ENCODE data around the gene NEK4. TPM values are rescaled to one million over a fixed set of nuclear protein-coding genes. Genes with fewer than 3 reads are reported as not detected.
A peak's percentile ranks its signal among the peaks of the same experiment; 100 is the strongest.
"Not testable (repeated sequence)": the region's sequence is repeated elsewhere in the genome, so short reads cannot be mapped to it uniquely, and the experiment has no call there.

Gene NEK4
- total RNA-seq, 2 donors from 2014 or later = 10.1 to 73.2 TPM

DNA sequence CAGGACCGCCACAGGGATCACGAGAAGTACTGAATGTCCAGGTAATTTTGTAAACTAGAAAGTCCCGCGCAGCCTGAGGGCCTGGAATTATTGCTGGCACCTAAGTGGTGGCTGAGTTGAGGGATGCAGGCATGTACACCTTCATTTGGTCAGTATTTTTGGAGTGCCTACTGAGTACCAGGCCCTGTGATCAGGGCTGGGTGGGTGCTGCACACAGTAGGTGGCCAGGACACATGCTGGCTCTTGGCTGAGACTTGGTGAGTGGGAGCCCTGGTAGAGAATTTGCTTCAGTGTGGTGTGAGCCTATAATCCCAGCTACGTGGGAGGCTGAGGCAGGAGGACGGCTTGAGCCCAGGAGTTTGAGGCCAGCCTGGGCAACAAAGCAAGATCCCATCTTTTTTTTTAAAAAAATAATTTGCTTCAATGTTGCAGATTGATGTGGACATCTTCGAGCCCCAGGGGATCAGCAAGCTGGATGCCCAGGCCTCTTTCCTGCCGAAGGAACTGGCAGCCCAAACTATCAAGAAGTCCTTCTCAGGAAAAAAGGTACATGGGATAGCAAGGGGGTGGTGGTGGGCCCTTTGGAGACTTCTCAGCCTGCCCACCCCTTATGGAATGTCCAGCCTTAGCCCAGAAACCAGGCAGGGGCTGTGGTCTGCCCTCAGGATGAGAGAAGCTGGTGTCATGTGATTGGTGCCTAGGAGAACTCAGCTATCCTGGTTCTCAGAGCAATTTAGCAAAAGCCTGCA is 9.3 kb upstream of the NEK4 start:
- Histone ChIP-seq H3K4me1 (peaks cover 10% of the 10 kb centered on the region), H3K4me3 (no peak overlapping the region), H3K27ac (no peak overlapping the region), H3K9me3 (no peaks in the 10 kb centered on the region), H3K36me3 (replicated peaks in 1 of 2; ENCODE audit: insufficient read depth in 1 of 2, low read depth in 2 of 2) (no peaks in the 10 kb centered on the region), H3K27me3 (no peaks in the 10 kb centered on the region)
- TF ChIP-seq POLR2A (IDR thresholded peaks at IDR 0.05) = no peak
- TF ChIP-seq, protein P1, sequence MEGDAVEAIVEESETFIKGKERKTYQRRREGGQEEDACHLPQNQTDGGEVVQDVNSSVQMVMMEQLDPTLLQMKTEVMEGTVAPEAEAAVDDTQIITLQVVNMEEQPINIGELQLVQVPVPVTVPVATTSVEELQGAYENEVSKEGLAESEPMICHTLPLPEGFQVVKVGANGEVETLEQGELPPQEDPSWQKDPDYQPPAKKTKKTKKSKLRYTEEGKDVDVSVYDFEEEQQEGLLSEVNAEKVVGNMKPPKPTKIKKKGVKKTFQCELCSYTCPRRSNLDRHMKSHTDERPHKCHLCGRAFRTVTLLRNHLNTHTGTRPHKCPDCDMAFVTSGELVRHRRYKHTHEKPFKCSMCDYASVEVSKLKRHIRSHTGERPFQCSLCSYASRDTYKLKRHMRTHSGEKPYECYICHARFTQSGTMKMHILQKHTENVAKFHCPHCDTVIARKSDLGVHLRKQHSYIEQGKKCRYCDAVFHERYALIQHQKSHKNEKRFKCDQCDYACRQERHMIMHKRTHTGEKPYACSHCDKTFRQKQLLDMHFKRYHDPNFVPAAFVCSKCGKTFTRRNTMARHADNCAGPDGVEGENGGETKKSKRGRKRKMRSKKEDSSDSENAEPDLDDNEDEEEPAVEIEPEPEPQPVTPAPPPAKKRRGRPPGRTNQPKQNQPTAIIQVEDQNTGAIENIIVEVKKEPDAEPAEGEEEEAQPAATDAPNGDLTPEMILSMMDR (IDR thresholded peaks at IDR 0.05) = no peak
- intact Hi-C loops (cut with DNase I) = no loop called here
- 78 to 80% methylated on average over 8 of the region's 8 CpGs for WGBS, 2 donors
- ATAC-seq (no peak), DNase-seq (peak in 1 of 4 donors; percentile 2)

DNA sequence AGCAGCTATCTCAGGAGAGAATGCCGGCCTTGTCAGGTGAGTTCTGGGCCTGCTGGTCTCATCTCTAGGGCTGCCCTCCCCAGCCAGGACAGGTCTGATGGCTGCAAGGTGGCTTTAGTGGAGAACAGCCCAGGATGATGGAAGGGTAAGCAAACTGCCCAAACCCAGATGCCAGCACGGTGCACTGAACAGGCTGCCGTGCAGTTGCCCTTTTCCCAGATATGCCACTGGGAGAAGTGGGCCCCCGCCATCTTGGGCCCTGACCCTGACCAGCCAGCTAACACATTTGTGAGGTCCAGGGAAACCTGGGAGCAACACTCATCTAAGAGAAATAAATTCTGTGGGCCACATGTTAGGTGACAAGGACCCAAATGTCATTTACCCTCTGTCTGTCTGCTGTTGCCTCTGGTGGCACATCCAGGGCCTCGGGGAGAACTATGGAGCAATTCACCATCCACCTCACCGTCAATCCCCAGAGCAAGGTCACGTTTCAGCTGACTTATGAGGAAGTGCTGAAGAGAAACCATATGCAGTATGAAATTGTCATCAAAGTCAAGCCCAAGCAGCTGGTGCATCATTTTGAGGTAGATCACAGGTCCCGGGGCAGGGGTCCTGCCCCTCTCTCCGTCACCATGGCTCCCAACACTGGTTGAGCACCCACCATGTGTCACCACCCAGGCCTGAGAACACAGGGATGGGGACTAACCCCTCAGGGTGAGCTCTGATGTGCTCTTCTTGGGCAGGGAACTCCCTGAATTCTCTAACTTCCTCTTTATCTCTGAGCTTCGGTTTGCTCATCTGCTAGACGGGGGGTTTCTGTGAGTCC is 8.5 kb upstream of the NEK4 start:
- Histone ChIP-seq H3K9me3 (no peaks in the 10 kb centered on the region), H3K27me3 (no peaks in the 10 kb centered on the region), H3K4me1 (peaks cover 10% of the 10 kb centered on the region), H3K36me3 (replicated peaks in 1 of 2; ENCODE audit: insufficient read depth in 1 of 2, low read depth in 2 of 2) (no peaks in the 10 kb centered on the region), H3K4me3 (no peak overlapping the region), H3K27ac (no peak overlapping the region)
- ATAC-seq = no peak
- TF ChIP-seq, protein P1 (IDR thresholded peaks at IDR 0.05) = no peak
- TF ChIP-seq POLR2A (IDR thresholded peaks at IDR 0.05) = no peak
- intact Hi-C loops (cut with DNase I) = no loop called here
- DNase-seq = peak in 1 of 4 donors; percentile 3
- 74% methylated on average over 6 to 11 of the region's 11 CpGs for WGBS, 2 donors

DNA sequence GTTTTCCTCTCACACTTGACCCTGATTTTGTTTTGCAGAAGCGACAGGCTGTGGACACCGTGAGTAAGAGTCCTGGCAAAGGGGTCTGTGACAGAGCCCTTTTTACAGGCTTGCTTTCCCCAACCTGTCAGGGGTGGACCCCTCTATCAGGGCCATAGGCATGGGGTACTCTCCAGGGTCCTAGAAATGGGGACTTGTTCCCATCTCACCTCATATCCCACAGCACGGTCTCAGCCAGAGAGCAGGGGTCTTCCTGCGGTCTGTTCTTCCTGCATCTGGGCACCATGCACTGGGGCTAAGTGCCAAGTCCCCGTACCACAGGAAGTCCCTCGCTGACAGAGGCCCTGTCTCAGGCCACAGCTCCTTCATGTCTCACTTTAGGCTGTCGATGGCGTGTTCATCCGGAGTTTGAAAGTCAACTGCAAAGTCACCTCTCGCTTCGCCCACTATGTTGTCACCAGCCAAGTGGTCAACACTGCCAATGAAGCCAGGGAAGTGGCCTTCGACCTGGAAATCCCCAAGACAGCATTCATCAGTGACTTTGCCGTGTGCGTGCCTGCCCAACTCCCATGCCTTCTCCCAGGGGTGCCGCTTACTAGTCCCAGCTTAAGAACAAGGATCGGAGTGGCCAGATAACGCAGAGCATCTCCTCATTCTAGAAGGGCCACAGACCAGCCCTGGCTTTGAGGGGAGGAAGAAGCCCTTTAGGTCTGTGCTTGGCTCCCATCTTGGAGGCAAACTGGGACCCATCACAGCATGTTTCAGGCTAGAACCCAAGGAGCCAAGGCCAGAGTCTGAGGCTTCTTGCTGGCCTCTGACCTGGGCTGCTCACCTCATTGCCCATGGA is 7.4 kb upstream of the NEK4 start:
- DNase-seq = peak in 1 of 4 donors; percentile 5
- Histone ChIP-seq H3K4me3 (no peak overlapping the region), H3K27ac (no peak overlapping the region), H3K4me1 (peaks cover 10% of the 10 kb centered on the region), H3K36me3 (replicated peaks in 1 of 2; ENCODE audit: insufficient read depth in 1 of 2, low read depth in 2 of 2) (no peaks in the 10 kb centered on the region), H3K27me3 (no peaks in the 10 kb centered on the region), H3K9me3 (no peaks in the 10 kb centered on the region)
- TF ChIP-seq, protein P1 (IDR thresholded peaks at IDR 0.05) = no peak
- no peak for TF ChIP-seq POLR2A (IDR thresholded peaks at IDR 0.05)
- 83 to 90% methylated on average over 13 to 17 of the region's 17 CpGs for WGBS, 2 donors
- no peak for ATAC-seq
- intact Hi-C loops (cut with DNase I) = no loop called here

DNA sequence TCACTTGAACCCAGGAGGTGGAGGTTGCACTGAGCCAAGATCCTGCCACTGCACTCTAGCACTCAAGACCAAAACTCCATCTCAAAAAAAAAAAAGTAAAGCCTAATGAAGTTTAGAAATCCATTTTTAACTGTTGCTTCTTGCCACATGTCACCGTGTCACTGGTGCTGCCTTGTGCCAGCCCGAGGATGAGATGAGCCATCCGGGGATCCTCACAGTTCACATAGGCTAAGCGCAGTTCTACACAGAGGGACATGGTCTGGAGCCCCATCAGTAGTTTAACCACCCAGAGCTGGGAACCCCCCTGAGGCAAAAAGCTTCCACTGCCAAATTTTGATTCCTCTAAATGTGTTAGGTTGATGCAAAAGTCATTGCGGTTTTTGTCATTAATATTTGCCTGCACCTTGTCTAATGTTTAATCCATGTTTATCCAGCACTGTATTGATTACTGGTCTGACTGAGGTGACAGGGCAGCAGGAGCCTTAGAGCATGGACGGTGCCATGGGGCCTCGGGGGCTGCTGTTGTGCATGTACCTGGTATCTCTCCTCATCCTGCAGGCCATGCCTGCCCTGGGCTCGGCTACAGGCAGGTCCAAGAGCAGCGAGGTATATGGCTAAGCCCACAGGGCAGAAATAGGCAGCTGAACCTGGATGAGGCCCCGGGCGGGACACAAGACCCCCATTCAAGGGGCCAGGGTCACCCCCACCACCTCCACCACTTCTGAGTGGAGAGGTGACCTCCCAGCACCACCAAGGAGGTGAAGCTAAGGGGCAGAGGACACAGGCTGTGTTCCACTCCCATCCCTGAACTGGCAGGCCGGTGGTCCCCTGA is 6.6 kb upstream of the NEK4 start, which contains the start of gene ITIH1:
TSS of gene ITIH1 (plus strand) at position 473 of the 832 bp plus-strand sequence. CDS start at position 490, 17 bp downstream.
- Histone ChIP-seq H3K27me3 (no peaks in the 10 kb centered on the region), H3K36me3 (replicated peaks in 1 of 2; ENCODE audit: insufficient read depth in 1 of 2, low read depth in 2 of 2) (no peaks in the 10 kb centered on the region), H3K4me3 (no peak within 1 kb of the TSS), H3K27ac (no peak within 1 kb of the TSS), H3K9me3 (no peaks in the 10 kb centered on the region), H3K4me1 (peaks cover 10% of the 10 kb centered on the region)
- intact Hi-C loops (cut with DNase I) = no loop called here
- TF ChIP-seq, protein P1 (IDR thresholded peaks at IDR 0.05) = no peak
- TF ChIP-seq POLR2A (IDR thresholded peaks at IDR 0.05) = no peak
- DNase-seq (no peak), ATAC-seq (no peak)
- 50 to 70% methylated on average over 8 to 12 of the region's 12 CpGs for WGBS, 2 donors

DNA sequence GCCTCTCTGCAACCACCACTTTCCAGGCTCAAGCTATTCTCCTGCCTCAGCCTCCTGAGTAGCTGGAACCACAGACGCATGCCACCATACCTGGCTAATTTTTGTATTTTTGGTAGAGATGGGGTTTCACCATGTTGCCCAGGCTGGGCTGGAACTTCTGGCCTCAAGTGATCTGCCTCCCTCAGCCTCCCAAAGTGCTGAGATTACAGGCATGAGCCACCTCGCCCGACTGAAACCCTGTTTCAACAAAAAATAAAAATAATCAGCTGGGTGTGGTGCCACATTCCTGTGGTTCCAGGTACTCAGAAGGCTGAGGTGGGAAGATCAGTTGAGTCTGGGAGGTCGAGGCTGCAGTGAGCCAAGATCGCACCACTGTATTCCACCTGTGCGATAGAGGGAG is 5.7 kb upstream of the NEK4 start:
- DNase-seq; intact Hi-C loops (cut with DNase I): not testable (repeated sequence)
- WGBS, 2 donors = 76 to 77% methylated on average over 6 of the region's 6 CpGs

More for the DNA sequence above, 5.7 kb upstream of the NEK4 start:
- H3K27ac ChIP-seq; H3K9me3 ChIP-seq; H3K4me3 ChIP-seq; ATAC-seq; H3K27me3 ChIP-seq; H3K36me3 ChIP-seq (replicated peaks in 1 of 2; ENCODE audit: insufficient read depth in 1 of 2, low read depth in 2 of 2): not testable (repeated sequence)
- peaks cover 13% of the 10 kb centered on the region for H3K4me1 ChIP-seq
